Bronchial epithelial cell (primary cell): ENCODE measurements around the gene INTS1. TPM values are rescaled to one million over a fixed set of nuclear protein-coding genes. Genes with fewer than 3 reads are reported as not detected.

Experiments used
- DNase-seq: peaks from one replicate; pipeline ENCODE4 v3.0.0-alpha.2; 2010; ENCODE audit warnings: low read depth
- FAIRE-seq: peaks from 2 replicates; lab custom pipeline; 2011; peaks lifted over from hg19 to GRCh38; lab: Jason Lieb, UNC
- H3K27me3 ChIP-seq: 2 replicates; pipeline ENCODE4 v1.5.1; 2011; ENCODE audit warnings: low read length; ENCODE audit not compliant: control insufficient read depth, insufficient read depth
- H3K36me3 ChIP-seq: 2 replicates; pipeline ENCODE4 v1.5.1; 2011; ENCODE audit warnings: low read length; ENCODE audit not compliant: control insufficient read depth, insufficient read depth
- H3K4me3 ChIP-seq: 2 replicates; pipeline ENCODE4 v1.5.1; 2011; ENCODE audit warnings: mild to moderate bottlenecking, low read depth, low read length, control low read depth
- total RNA-seq: library from RNA; depleted of rRNA; stranded (reverse); fragments of >200 nt; gene quantifications from 2 replicates; pipeline ENCODE4 v1.2.1, GENCODE V29; 2014
- TF ChIP-seq, protein P1 (sequence below): IDR thresholded peaks from 2 replicates; pipeline ENCODE4 v1.5.1; 2011; ENCODE audit warnings: mild to moderate bottlenecking, moderate library complexity, low read length, control low read depth, inconsistent platforms; ENCODE audit not compliant: insufficient read depth, severe bottlenecking

INTS1 gene
- total RNA-seq, 1 donor from 2014 or later: 18.7 TPM

DNA sequence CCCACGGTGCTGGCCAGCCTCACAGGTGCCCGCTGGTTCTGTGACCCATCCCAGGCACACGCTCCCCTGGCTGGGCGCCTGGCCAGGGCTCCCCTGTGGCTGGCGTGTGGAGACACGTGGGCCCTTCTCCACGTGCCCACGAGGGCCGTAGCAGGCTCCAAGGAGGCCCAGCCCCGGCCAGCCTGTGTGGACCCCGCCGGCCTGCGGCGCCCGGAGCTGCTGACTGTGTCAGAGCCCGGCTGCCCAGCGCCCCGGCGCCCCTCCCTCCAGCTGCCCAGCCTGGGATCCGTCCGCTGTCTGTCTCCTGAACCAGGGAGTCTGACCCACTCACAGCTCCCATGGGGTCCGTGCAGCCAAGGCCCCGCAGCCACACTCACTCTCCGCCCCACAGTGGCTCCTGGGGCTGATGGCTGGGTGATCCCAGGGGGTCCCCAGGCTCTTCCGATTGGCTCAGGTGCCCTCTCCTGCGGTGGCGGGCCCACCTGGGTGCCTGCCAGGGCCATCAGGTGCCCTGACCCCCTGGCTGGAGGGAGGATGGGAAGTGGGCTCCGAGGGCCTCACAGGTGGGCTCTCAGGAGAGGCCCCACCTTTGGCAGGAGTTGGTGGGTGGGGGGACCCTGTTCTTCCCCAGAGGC is 42.2 kb upstream of the INTS1 start:
- TF ChIP-seq, protein P1, sequence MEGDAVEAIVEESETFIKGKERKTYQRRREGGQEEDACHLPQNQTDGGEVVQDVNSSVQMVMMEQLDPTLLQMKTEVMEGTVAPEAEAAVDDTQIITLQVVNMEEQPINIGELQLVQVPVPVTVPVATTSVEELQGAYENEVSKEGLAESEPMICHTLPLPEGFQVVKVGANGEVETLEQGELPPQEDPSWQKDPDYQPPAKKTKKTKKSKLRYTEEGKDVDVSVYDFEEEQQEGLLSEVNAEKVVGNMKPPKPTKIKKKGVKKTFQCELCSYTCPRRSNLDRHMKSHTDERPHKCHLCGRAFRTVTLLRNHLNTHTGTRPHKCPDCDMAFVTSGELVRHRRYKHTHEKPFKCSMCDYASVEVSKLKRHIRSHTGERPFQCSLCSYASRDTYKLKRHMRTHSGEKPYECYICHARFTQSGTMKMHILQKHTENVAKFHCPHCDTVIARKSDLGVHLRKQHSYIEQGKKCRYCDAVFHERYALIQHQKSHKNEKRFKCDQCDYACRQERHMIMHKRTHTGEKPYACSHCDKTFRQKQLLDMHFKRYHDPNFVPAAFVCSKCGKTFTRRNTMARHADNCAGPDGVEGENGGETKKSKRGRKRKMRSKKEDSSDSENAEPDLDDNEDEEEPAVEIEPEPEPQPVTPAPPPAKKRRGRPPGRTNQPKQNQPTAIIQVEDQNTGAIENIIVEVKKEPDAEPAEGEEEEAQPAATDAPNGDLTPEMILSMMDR: no peak
- Histone ChIP-seq H3K36me3 (peaks cover 11% of the 10 kb centered on the region), H3K27me3 (no peaks in the 10 kb centered on the region), H3K4me3 (no peak overlapping the region)
- DNase-seq: no peak
- FAIRE-seq: no peak

- Histone ChIP-seq H3K36me3 (peaks cover 16% of the 10 kb centered on the region), H3K27me3 (no peaks in the 10 kb centered on the region), H3K4me3 (no peak overlapping the region)
- TF ChIP-seq, protein P1: no peak
- DNase-seq: no peak
- FAIRE-seq: no peak
These were observed 41.4 kb upstream of the INTS1 start for GRCh38 chr7:1545417-1546246.

GRCh38 chr7:1544896-1545416 is 40.8 kb upstream of the INTS1 start:
- no peak overlapping the region for H3K4me3 ChIP-seq
- DNase-seq (no peak), FAIRE-seq (no peak)
- TF ChIP-seq, protein P1: no peak
- H3K36me3 ChIP-seq: peaks cover 20% of the 10 kb centered on the region
- no peaks in the 10 kb centered on the region for H3K27me3 ChIP-seq

GRCh38 chr7:1544178-1544895 is 40.1 kb upstream of the INTS1 start:
- Histone ChIP-seq H3K36me3 (peaks cover 26% of the 10 kb centered on the region), H3K4me3 (no peak overlapping the region), H3K27me3 (no peaks in the 10 kb centered on the region)
- TF ChIP-seq, protein P1: no peak
- no peak for FAIRE-seq
- DNase-seq: peak; percentile 40

DNA sequence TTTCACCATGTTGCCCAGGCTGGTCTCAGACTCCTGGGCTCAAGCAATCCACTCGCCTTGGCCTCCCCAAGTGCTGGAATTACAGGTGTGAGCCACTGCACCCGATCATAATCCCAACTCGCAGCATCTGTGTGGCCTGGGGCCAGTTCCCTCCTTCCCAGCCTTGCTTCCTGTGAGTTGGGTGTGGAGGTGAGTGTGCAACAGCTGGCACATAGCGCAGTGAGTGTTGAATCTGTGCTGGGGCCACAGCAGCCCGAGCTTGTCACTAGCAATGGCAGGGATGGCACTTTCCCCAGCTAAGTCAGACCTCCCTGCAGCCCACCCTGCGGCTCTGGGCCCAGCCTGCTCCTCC is 39.6 kb upstream of the INTS1 start:
- TF ChIP-seq, protein P1: no peak
- H3K27me3 ChIP-seq: no peaks in the 10 kb centered on the region
- H3K4me3 ChIP-seq: no peak overlapping the region
- no peak for FAIRE-seq
- DNase-seq: peak; percentile 53
- peaks cover 27% of the 10 kb centered on the region for H3K36me3 ChIP-seq
